NCI-H526 treated with DMSO at 0.1 percent for 48 hours (cell line): ENCODE results near the gene ARSG.

Experiments
- DNase-seq: peaks from one replicate; lab custom pipeline; 2025; lab: John Stamatoyannopoulos, UW

The ARSG gene

GRCh38 chr17:68431045-68431608 lies 139.8 kb downstream of the ARSG start:
- DNase-seq: no peak

- DNase-seq: peak; percentile 1
Observed at GRCh38 chr17:68431661-68432071, 140.4 kb downstream of the ARSG start.

- no peak for DNase-seq
Observed at GRCh38 chr17:68432086-68432864, 141.0 kb downstream of the ARSG start.

- DNase-seq: no peak
Observed at GRCh38 chr17:68433211-68433610, 141.9 kb downstream of the ARSG start.

GRCh38 chr17:68433911-68434508 lies 142.7 kb downstream of the ARSG start:
- no peak for DNase-seq

GRCh38 chr17:68435361-68435760 lies 144.1 kb downstream of the ARSG start:
- DNase-seq: no peak

GRCh38 chr17:68435876-68436842 lies 144.9 kb downstream of the ARSG start:
- peak; percentile 27 for DNase-seq

GRCh38 chr17:68437979-68438822 lies 146.9 kb downstream of the ARSG start:
- no peak for DNase-seq

- DNase-seq: no peak
Observed at GRCh38 chr17:68439656-68440290, 148.5 kb downstream of the ARSG start.

GRCh38 chr17:68440526-68440925 lies 149.2 kb downstream of the ARSG start:
- no peak for DNase-seq

- DNase-seq: no peak
Observed at GRCh38 chr17:68441070-68441770, 149.9 kb downstream of the ARSG start.

- DNase-seq: no peak
Observed at GRCh38 chr17:68443972-68444464, 152.7 kb downstream of the ARSG start.

GRCh38 chr17:68445671-68446070 lies 154.4 kb downstream of the ARSG start:
- no peak for DNase-seq

GRCh38 chr17:68446626-68447041 lies 155.3 kb downstream of the ARSG start:
- DNase-seq: no peak

- peak; percentile 15 for DNase-seq
Observed at GRCh38 chr17:68449021-68449739, 157.9 kb downstream of the ARSG start.

- DNase-seq: peak; percentile 46
Observed at GRCh38 chr17:68450391-68450790, 159.1 kb downstream of the ARSG start.

GRCh38 chr17:68450801-68451200 lies 159.5 kb downstream of the ARSG start:
- no peak for DNase-seq

- DNase-seq: no peak
Observed at GRCh38 chr17:68451670-68452354, 160.5 kb downstream of the ARSG start.
